Stimulated activated CD4-positive, alpha-beta T cell treated with anti-CD3 and anti-CD28 coated beads, Interleukin-4, amount 100 ng/mL, for 24 hours (primary cell): Measurements from ENCODE around the gene GRIK2.
"Not testable (repeated sequence)": the region's sequence is repeated elsewhere in the genome, so short reads cannot be mapped to it uniquely, and the experiment has no call there.

Source experiments
- DNase-seq: peaks from one replicate; pipeline ENCODE4 v3.0.0-alpha.2; 2020

The GRIK2 gene

GRCh38 chr6:101393251-101393828 lies at the start of gene GRIK2:
Gene GRIK2 (plus strand): TSS chr6:101393708.
- no peak for DNase-seq

- DNase-seq, result no peak
Measured at GRCh38 chr6:101344885-101345284, 48.6 kb upstream of the GRIK2 start.

GRCh38 chr6:101348816-101349215 lies 44.7 kb upstream of the GRIK2 start:
- DNase-seq, result no peak

- DNase-seq, result not testable (repeated sequence)
Measured at GRCh38 chr6:101350631-101351030, 42.9 kb upstream of the GRIK2 start.

GRCh38 chr6:101351173-101351572 lies 42.3 kb upstream of the GRIK2 start:
- DNase-seq, result no peak

GRCh38 chr6:101352316-101352715 lies 41.2 kb upstream of the GRIK2 start:
- DNase-seq, result no peak

GRCh38 chr6:101365181-101365580 lies 28.3 kb upstream of the GRIK2 start:
- DNase-seq, result no peak

- no peak for DNase-seq
Measured at GRCh38 chr6:101379926-101380325, 13.6 kb upstream of the GRIK2 start.

- DNase-seq, result no peak
Measured at GRCh38 chr6:101380897-101381630, 12.4 kb upstream of the GRIK2 start.

GRCh38 chr6:101383747-101384146 lies 9.8 kb upstream of the GRIK2 start:
- DNase-seq, result not testable (repeated sequence)

GRCh38 chr6:101386982-101387381 lies 6.5 kb upstream of the GRIK2 start:
- DNase-seq, result no peak

- DNase-seq, result no peak
Measured at GRCh38 chr6:101391772-101392585, 1.5 kb upstream of the GRIK2 start.

GRCh38 chr6:101392586-101393230 lies 800 bp upstream of the GRIK2 start:
- no peak for DNase-seq

GRCh38 chr6:101393829-101394251 lies 332 bp downstream of the GRIK2 start:
- DNase-seq, result no peak

- no peak for DNase-seq
Measured at GRCh38 chr6:101394936-101395335, 1.4 kb downstream of the GRIK2 start.

GRCh38 chr6:101395345-101395744 lies 1.8 kb downstream of the GRIK2 start:
- no peak for DNase-seq

- peak; percentile 17 for DNase-seq
Measured at GRCh38 chr6:101396548-101397173, 3.2 kb downstream of the GRIK2 start.

- no peak for DNase-seq
Measured at GRCh38 chr6:101397199-101397598, 3.7 kb downstream of the GRIK2 start.

- DNase-seq, result no peak
Measured at GRCh38 chr6:101398716-101399615, 5.5 kb downstream of the GRIK2 start.

- no peak for DNase-seq
Measured at GRCh38 chr6:101399616-101400162, 6.2 kb downstream of the GRIK2 start.
